ENCODE data around the gene RXFP3.

GRCh38 chr5:33941090-33941489, 4.9 kb downstream of the RXFP3 start:
- TF ChIP-seq CTCF (IDR thresholded peaks at IDR 0.05) (no peak), EZH2 (IDR thresholded peaks at IDR 0.05; ENCODE audit: borderline replicate concordance, insufficient read depth, low read depth, low read length, poor library complexity, severe bottlenecking) (no peak)

Measured in B cell (primary cell).